Right forelimb (tissue), 1 donor: ENCODE data around the gene DLD.
"Not testable (repeated sequence)": the region's sequence is repeated elsewhere in the genome, so short reads cannot be mapped to it uniquely, and the experiment has no call there.

Experiments
- DNase-seq: peaks from one replicate; pipeline ENCODE4 v3.0.0-alpha.2; 2018

Gene DLD

GRCh38 chr7:107874605-107875446, 16.2 kb upstream of the DLD start:
- DNase-seq, result no peak

- no peak for DNase-seq
Measured at GRCh38 chr7:107876916-107877315, 14.1 kb upstream of the DLD start.

- DNase-seq, result no peak
Measured at GRCh38 chr7:107877731-107878382, 13.1 kb upstream of the DLD start.

GRCh38 chr7:107878636-107879035, 12.3 kb upstream of the DLD start:
- DNase-seq, result no peak

GRCh38 chr7:107879400-107880035, 11.5 kb upstream of the DLD start:
- no peak for DNase-seq

GRCh38 chr7:107882766-107883165, 8.2 kb upstream of the DLD start:
- no peak for DNase-seq

- no peak for DNase-seq
Measured at GRCh38 chr7:107884066-107884818, 6.7 kb upstream of the DLD start.

- not testable (repeated sequence) for DNase-seq
Measured at GRCh38 chr7:107887827-107888226, 3.2 kb upstream of the DLD start.

- no peak for DNase-seq
Measured at GRCh38 chr7:107889992-107890391, 991 bp upstream of the DLD start.

GRCh38 chr7:107890493-107890961, 456 bp upstream of the DLD start:
- DNase-seq, result no peak

GRCh38 chr7:107891636-107892366, 818 bp downstream of the DLD start:
- no peak for DNase-seq

GRCh38 chr7:107892367-107892741, 1.4 kb downstream of the DLD start:
- DNase-seq, result not testable (repeated sequence)

GRCh38 chr7:107898997-107899594, 8.1 kb downstream of the DLD start:
- DNase-seq, result no peak

GRCh38 chr7:107900496-107901015, 9.6 kb downstream of the DLD start:
- no peak for DNase-seq

GRCh38 chr7:107902381-107902780, 11.4 kb downstream of the DLD start:
- no peak for DNase-seq

- DNase-seq, result no peak
Measured at GRCh38 chr7:107907790-107908189, 16.8 kb downstream of the DLD start.

GRCh38 chr7:107909445-107909844, 18.5 kb downstream of the DLD start:
- no peak for DNase-seq

GRCh38 chr7:107911981-107912380, 21.0 kb downstream of the DLD start:
- no peak for DNase-seq

- no peak for DNase-seq
Measured at GRCh38 chr7:107913851-107914250, 22.9 kb downstream of the DLD start.

GRCh38 chr7:107914831-107915230, 23.8 kb downstream of the DLD start:
- DNase-seq, result no peak

- DNase-seq, result no peak
Measured at GRCh38 chr7:107915541-107915940, 24.6 kb downstream of the DLD start.
